ENCODE data around the gene OR2A42.
"Not testable (repeated sequence)": the region's sequence is repeated elsewhere in the genome, so short reads cannot be mapped to it uniquely, and the experiment has no call there.

DNA sequence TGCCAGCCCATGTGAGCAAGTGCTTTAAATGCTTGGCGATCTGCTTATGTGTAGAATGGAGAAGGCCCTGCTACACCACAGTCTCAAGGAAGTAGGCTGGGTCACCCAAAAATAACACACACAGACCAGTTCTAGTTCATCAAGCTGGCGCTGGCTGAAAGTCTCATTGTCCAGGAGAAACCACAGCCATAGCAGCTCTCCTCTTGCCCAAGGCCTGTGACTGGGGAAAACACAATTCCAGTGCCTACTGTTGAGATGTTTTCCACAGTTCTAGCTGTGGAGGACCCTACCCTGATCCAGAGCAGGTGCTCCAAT lies 60.3 kb downstream of the OR2A42 start:
- TF ChIP-seq, protein P1, sequence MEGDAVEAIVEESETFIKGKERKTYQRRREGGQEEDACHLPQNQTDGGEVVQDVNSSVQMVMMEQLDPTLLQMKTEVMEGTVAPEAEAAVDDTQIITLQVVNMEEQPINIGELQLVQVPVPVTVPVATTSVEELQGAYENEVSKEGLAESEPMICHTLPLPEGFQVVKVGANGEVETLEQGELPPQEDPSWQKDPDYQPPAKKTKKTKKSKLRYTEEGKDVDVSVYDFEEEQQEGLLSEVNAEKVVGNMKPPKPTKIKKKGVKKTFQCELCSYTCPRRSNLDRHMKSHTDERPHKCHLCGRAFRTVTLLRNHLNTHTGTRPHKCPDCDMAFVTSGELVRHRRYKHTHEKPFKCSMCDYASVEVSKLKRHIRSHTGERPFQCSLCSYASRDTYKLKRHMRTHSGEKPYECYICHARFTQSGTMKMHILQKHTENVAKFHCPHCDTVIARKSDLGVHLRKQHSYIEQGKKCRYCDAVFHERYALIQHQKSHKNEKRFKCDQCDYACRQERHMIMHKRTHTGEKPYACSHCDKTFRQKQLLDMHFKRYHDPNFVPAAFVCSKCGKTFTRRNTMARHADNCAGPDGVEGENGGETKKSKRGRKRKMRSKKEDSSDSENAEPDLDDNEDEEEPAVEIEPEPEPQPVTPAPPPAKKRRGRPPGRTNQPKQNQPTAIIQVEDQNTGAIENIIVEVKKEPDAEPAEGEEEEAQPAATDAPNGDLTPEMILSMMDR (IDR thresholded peaks at IDR 0.05): not testable (repeated sequence)
- not testable (repeated sequence) for TF ChIP-seq POLR2A (IDR thresholded peaks at IDR 0.05)
